OCI-LY7 (cell line): ENCODE results near the gene PTPN9. TPM values are rescaled to one million over a fixed set of nuclear protein-coding genes. Genes with fewer than 3 reads are reported as not detected.
"Not testable (repeated sequence)": the region's sequence is repeated elsewhere in the genome, so short reads cannot be mapped to it uniquely, and the experiment has no call there.

Experiments used
- BruUV-seq: library from RNA; stranded (reverse); fragments of 400-500 nt; replicated peaks from 2 replicates; lab custom pipeline; 2021; lab: Mats Ljungman, UMichigan
- CTCF ChIA-PET: fragments of 300-600 bp; sonication (Branson Sonifier 250); formaldehyde crosslinking; loops from one replicate; lab custom pipeline; 2022; ENCODE audit warnings: antibody characterized with exemption; ENCODE audit not compliant: unreplicated experiment; lab: Charles Lee
- POLR2A ChIA-PET: fragments of 300-600 bp; sonication (Branson Sonifier 250); formaldehyde crosslinking; loops from one replicate; lab custom pipeline; 2022; ENCODE audit warnings: antibody characterized with exemption; lab: Charles Lee
- DNase-seq: peaks from one replicate; pipeline ENCODE4 v3.0.0-alpha.2; 2015; ENCODE audit warnings: low spot score
- H2AFZ ChIP-seq: fragments of 200-600 bp; sonication (generic), shearing (Covaris generic); 2 replicates; pipeline ENCODE4 v1.6.1; 2014; ENCODE audit warnings: mild to moderate bottlenecking, antibody characterized with exemption, low read length, moderate library complexity
- H3K27ac ChIP-seq: fragments of 200-600 bp; sonication (generic); 2 replicates; pipeline ENCODE4 v1.5.1; 2014; ENCODE audit warnings: mixed run types, low read depth, mild to moderate bottlenecking, moderate library complexity, low read length, inconsistent platforms; ENCODE audit not compliant: poor library complexity, severe bottlenecking
- H3K36me3 ChIP-seq: fragments of 200-600 bp; sonication (generic); 2 replicates; pipeline ENCODE4 v1.6.1; 2014; ENCODE audit warnings: mild to moderate bottlenecking, antibody characterized with exemption, low read length, moderate library complexity, mixed read lengths; ENCODE audit not compliant: insufficient read depth
- H3K4me1 ChIP-seq: fragments of 200-600 bp; sonication (generic); 2 replicates; pipeline ENCODE4 v1.5.1; 2014; ENCODE audit warnings: mild to moderate bottlenecking, low read length; ENCODE audit not compliant: insufficient read depth, poor library complexity, severe bottlenecking
- H3K4me2 ChIP-seq: fragments of 200-600 bp; sonication (generic); 2 replicates; pipeline ENCODE4 v1.6.1; 2014; ENCODE audit warnings: mild to moderate bottlenecking, low read length
- H3K4me3 ChIP-seq: fragments of 200-600 bp; sonication (generic); 2 replicates; pipeline ENCODE4 v1.5.1; 2014; ENCODE audit warnings: mild to moderate bottlenecking, low read depth, low read length; ENCODE audit not compliant: poor library complexity, severe bottlenecking
- H3K79me2 ChIP-seq: fragments of 200-600 bp; sonication (generic); 2 replicates; pipeline ENCODE4 v1.6.1; 2016; ENCODE audit warnings: low read depth, mild to moderate bottlenecking, low read length, moderate library complexity, mixed read lengths; ENCODE audit not compliant: insufficient read depth
- H3K9me2 ChIP-seq: fragments of 200-600 bp; sonication (generic); 2 replicates; pipeline ENCODE4 v1.6.1; 2016; ENCODE audit warnings: mild to moderate bottlenecking, low read length, mixed read lengths; ENCODE audit not compliant: insufficient read depth
- H3K9me3 ChIP-seq: fragments of 200-600 bp; sonication (generic); 2 replicates; pipeline ENCODE4 v1.6.1; 2014; ENCODE audit warnings: mild to moderate bottlenecking, mixed run types, low read length, mixed read lengths
- H4K20me1 ChIP-seq: fragments of 200-600 bp; sonication (generic); 2 replicates; pipeline ENCODE4 v1.6.1; 2014; ENCODE audit warnings: mild to moderate bottlenecking, antibody characterized with exemption, low read length, moderate library complexity, mixed read lengths; ENCODE audit not compliant: insufficient read depth
- CTCF ChIP-seq: fragments of 200-600 bp; sonication (generic); conservative IDR thresholded peaks from 2 replicates; pipeline ENCODE4 v1.5.1; 2014; ENCODE audit warnings: mild to moderate bottlenecking, antibody characterized with exemption, low read length, moderate library complexity, mixed read lengths
- EZH2phosphoT487 ChIP-seq: fragments of 200-600 bp; sonication (generic); IDR thresholded peaks from 2 replicates; pipeline ENCODE4 v1.6.1; 2018; ENCODE audit warnings: low read depth, borderline replicate concordance, mild to moderate bottlenecking, mixed run types, antibody characterized with exemption, low read length, moderate library complexity, mixed read lengths
- intact Hi-C: fragments of 100-400 bp; cut with micrococcal nuclease; formaldehyde crosslinking; loops from one replicate; pipeline ENCODE4 v1.10.0; 2022; ENCODE audit not compliant: unreplicated experiment
- total RNA-seq, 2 experiments: library from RNA; depleted of rRNA in 1 of 2; stranded (reverse); fragments of >200 nt in 1 of 2; shearing (Covaris generic) in 1 of 2; gene quantifications; 2 replicates each; pipeline ENCODE4 v1.2.3, GENCODE V29; 2014 to 2022

The PTPN9 gene
- total RNA-seq, 2 experiments from 2014 or later = 16.5 to 38.5 TPM

DNA sequence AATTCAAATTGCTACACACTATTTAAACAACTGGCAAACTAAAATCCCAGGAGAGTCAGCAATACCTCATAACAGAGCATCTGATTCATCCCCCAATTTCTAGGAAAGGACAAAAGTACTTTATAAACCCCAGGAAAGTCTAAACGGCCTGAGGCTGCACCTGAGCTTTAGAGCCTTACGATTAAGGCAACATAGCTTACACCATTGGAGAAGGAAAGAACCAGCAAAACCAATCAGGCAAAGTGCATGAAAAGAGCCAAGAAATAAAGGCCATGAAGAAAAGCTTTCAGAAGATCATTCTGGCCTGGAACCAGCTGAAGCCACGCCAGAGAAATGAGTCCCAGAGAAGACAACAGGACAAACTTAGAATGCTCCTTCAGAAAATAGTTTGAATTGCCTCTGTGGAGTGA, 48.1 kb downstream of the PTPN9 start:
- Histone ChIP-seq H4K20me1 (peaks cover 7% of the 10 kb centered on the region; the same call in 1 of the 2 replicates), H3K9me3 (no peaks in the 10 kb centered on the region), H3K4me1 (no peaks in the 10 kb centered on the region), H3K79me2 (no peaks in the 10 kb centered on the region), H3K4me3 (no peak overlapping the region), H3K9me2 (no peaks in the 10 kb centered on the region), H2AFZ (no peak overlapping the region), H3K4me2 (no peak overlapping the region), H3K27ac (no peak overlapping the region), H3K36me3 (peaks cover 15% of the 10 kb centered on the region)
- ChIA-PET CTCF (no interaction called here), POLR2A (no interaction called here)
- BruUV-seq = no TSS peak
- intact Hi-C loops = no loop called here
- DNase-seq = no peak
- TF ChIP-seq CTCF (no peak), EZH2phosphoT487 (no peak)

DNA sequence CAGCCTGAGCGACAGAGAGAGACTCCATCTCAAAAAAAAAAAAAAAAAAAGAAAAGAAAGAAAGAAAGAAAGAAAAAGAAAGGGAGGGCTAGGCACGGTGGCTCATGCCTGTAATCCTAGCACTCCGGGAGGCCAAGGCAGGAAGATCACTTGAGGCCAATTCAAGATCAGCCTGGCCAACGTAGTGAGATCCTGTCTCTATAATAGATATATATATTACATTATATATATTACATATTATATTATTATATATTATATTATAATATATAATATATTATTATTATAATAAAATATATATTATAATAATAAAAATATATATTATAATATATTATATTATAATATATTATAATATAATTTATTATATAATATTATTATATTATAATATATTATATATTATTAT, 48.9 kb downstream of the PTPN9 start:
- H3K9me2 ChIP-seq = no peaks in the 10 kb centered on the region
- H2AFZ ChIP-seq = no peak overlapping the region
- peaks cover 7% of the 10 kb centered on the region; the same call in 1 of the 2 replicates for H4K20me1 ChIP-seq
- CTCF ChIA-PET = no interaction called here
- no peaks in the 10 kb centered on the region for H3K4me1 ChIP-seq
- POLR2A ChIA-PET = no interaction called here
- no peaks in the 10 kb centered on the region for H3K9me3 ChIP-seq
- no peak for DNase-seq
- H3K79me2 ChIP-seq = no peaks in the 10 kb centered on the region
- intact Hi-C loops = no loop called here
- H3K4me2 ChIP-seq = no peak overlapping the region
- H3K36me3 ChIP-seq = peaks cover 15% of the 10 kb centered on the region
- no peak overlapping the region for H3K27ac ChIP-seq
- no TSS peak for BruUV-seq
- TF ChIP-seq EZH2phosphoT487 (no peak), CTCF (no peak)
- H3K4me3 ChIP-seq = no peak overlapping the region

GRCh38 chr15:75525756-75526155, 53.4 kb downstream of the PTPN9 start:
- H3K36me3 ChIP-seq = peaks cover 45% of the 10 kb centered on the region
- H3K79me2 ChIP-seq, H2AFZ ChIP-seq, H3K9me3 ChIP-seq, H3K4me3 ChIP-seq, H3K27ac ChIP-seq, H3K9me2 ChIP-seq, DNase-seq, H4K20me1 ChIP-seq, intact Hi-C loops, BruUV-seq, H3K4me1 ChIP-seq, H3K4me2 ChIP-seq, CTCF ChIA-PET: not testable (repeated sequence)
- POLR2A ChIA-PET = interaction anchor here (0.6 kb wide), 1 partner anchor 32 kb away, joined by 4 read pairs; no protein-coding TSS in a partner anchor
